GM12892 (cell line): ENCODE measurements around the gene CPXM1.

Experiments used
- POLR2A ChIP-seq: IDR thresholded peaks from 2 replicates; pipeline ENCODE4 v1.6.1; 2011; ENCODE audit warnings: low read depth, low read length, control low read depth
- POLR2AphosphoS5 ChIP-seq: IDR thresholded peaks from 2 replicates; pipeline ENCODE4 v1.6.1; 2011; ENCODE audit warnings: low read depth, low read length, control low read depth
- TAF1 ChIP-seq: IDR thresholded peaks from 2 replicates; pipeline ENCODE4 v1.6.1; 2011; ENCODE audit warnings: low read depth, mild to moderate bottlenecking, control low read depth, low read length, borderline replicate concordance

- no peak for TF ChIP-seq POLR2AphosphoS5
- TF ChIP-seq POLR2A = no peak
- no peak for TF ChIP-seq TAF1
Measured at GRCh38 chr20:2751878-2752566, 48.4 kb downstream of the CPXM1 start.
